GM21717 (cell line): ENCODE results near the gene STXBP6.
"Not testable (repeated sequence)": the region's sequence is repeated elsewhere in the genome, so short reads cannot be mapped to it uniquely, and the experiment has no call there.

ENCODE experiments used
- ATAC-seq: cut with Tn5 transposase; IDR thresholded peaks from one replicate; pipeline ENCODE4 v1.9.1; 2021; ENCODE audit warnings: mild to moderate bottlenecking, moderate library complexity; ENCODE audit not compliant: unreplicated experiment

Gene STXBP6

GRCh38 chr14:24839617-24840203 is 210.2 kb downstream of the STXBP6 start:
- no peak for ATAC-seq

DNA sequence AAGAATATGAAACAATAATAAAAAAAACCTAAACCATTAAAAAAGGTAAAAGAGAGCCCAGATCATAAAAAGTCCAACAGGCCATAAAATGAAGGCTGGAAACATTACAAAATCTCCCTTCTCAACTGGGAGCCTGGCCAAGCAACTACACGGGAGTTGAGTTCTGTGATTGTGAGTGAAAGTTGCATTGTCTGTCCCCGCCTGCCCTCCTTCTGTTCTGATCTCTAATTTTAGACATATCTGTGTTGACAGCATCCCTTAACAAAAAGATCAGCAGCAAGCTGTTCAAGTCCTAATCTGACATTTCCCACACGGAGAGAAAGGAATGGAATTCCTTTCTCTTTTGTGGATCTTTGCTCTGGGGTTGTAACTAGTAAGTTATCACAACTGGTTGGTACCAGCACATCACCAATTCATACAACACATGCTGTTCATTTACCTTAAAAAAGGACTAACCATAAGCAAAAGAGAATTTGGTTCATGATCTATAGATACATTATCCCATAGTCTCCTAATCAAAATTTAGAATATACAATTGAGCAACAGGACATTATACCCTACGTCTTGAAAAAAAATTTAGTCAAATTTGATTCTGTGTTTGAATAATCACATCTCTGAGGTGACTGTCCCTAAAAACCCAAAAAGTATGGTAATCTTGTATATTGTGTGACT is 210.9 kb downstream of the STXBP6 start:
- ATAC-seq, result no peak

DNA sequence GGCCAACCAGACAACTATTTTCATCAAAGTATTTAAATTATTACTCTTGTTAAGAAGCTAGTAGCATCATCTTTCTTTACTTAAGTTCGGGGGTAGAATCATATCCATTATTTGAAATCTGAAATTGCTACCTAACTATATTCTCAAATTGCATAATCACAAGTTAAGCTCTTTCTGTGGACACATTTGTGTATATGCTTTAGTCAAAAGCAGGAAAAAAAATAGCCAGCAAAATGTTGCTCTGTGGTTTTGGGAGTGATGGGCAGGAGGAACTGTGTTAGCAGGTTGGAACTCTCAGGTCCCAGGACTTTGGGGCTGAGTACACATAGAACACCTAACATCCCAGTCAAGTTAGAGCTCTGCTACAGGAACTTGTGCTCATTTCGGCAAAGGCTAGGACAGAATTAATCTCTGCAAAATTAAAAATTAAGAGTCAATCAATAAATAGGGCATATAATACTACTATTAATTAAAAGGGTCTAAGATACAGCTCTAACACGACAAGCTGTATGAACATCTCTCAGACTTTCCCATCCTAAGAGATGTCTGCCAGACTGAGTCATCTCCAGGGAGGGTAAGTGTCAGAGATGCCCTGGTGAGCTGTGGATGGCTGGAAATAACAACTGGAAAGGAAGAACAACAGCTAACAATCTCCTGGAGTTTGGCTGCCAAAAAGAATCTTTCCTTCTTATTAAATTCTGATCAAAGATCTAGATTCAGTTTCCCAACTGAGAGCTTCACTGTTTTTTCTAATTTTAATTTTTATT is 212.5 kb downstream of the STXBP6 start:
- ATAC-seq, result no peak

DNA sequence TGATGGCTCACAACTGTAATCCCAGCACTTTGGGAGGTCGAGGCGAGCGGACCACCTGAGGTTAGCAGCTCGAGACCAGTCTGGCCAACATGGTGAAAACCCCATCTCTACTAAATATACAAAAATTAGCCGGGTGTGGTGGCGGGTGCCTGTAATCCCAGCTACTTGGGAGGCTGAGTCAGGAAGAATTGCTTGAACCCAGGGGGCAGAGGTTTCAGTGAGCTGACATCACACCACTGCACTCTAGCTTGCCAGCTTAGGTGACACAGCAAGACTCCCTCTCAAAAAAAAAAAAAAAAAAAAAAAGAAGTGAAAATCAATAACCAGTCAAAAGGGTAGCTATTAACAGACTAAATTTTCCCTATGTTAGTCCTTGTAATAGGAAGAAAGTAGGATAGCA is 213.6 kb downstream of the STXBP6 start:
- ATAC-seq, result not testable (repeated sequence)

DNA sequence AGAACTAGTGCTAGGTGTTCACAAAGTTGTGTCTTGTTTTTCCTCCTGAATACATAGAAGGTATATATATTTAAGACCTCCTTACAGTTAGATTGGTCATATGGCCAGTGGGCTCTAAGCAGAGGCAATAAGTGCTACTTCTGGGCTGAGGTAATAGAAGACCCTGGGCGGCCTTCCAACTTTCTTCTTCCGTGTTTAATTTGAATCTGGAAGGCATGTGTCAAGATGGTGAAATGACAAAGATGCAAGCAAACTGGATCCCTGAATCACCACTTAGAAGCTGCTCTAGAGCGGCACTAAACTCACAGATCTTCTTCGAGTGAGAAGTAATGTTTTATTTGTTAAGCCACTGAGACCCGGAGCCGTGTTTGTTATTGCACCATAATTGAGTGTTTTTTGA is 215.0 kb downstream of the STXBP6 start:
- no peak for ATAC-seq

DNA sequence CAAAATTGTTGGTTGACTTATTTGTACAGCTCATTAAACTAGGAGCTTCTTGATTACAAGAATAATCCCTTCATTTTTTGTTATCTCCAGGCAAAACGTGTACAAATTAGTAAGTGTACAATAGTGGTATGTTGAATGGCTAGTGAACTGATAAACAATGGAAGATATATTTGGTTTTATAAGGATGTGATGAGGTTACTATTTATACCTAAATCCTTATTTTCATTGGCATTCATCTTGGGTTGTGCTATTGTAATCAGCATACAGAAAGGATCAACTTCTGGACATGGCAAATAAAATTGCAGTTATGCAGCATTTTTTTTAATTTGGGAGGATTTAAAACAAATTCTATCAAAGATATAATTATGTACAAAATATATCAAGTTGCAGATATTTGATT is 216.6 kb downstream of the STXBP6 start:
- no peak for ATAC-seq

DNA sequence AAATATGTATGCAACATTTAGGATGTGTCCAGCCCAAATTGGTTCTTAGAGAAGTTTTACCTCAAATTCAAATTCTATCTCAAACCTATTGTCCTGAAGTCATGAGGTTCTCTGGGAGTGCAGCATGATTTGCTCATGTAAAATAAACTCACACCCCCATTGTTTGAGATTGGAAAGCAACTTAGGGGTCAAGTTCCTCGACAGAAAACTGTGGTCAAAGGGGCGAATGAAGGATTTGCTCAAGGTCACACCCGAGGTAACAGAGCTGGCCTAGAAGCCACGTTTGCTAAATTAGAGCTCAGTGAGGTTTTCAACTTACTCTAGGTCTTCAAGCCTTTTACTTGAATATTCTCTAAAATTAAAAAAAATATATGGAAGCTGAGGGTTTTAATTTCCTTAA is 218.3 kb downstream of the STXBP6 start:
- no peak for ATAC-seq

GRCh38 chr14:24829862-24830261 is 220.1 kb downstream of the STXBP6 start:
- ATAC-seq, result no peak

DNA sequence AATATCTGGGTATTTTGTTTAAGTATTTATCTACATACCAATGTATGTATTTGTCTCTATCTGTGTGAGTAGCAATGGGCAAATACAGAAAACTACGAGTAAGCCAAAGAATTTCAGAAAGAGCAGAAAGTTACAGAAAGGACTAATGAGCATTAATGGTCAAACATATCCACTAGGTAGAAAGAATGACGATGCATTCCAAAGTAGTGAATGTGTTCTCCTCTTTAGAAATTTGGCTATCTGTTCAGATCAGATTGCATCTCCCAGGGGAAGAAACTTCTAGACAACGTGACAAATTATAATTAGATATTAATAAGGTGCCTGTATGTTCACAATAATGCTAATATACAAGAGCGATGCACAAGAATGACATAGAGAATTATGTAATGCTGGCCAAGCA is 221.5 kb downstream of the STXBP6 start:
- no peak for ATAC-seq

- ATAC-seq, result no peak
Observed at GRCh38 chr14:24826390-24826789, 223.6 kb downstream of the STXBP6 start.

GRCh38 chr14:24820616-24821015 is 229.3 kb downstream of the STXBP6 start:
- ATAC-seq, result no peak

DNA sequence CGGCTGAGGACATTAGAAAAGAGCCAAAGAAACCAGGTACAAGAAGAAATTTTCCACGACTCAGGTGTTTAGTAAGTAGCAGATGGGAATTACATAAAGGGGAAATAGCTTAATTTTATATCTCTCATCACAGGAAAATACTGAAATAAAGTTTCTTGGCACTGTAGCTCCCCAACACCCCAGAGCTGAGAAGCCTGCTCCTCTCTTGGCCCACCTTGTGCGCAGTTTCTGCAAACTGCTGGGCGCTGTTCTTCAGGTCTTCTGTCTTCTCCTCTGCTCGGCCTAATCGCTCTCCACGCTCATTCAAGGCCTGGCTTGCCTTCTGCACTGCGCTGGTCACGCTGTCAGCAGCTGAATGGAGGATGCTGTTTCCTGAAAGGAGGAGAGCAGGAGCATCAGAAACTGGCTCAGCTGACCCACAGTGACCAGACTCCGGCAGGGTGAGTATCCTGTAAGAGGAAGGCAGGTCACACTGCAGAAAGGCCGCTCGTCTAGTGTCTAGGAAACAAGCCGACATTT is 231.1 kb downstream of the STXBP6 start:
- no peak for ATAC-seq

- no peak for ATAC-seq
Observed at GRCh38 chr14:24818058-24818822, 231.7 kb downstream of the STXBP6 start.

DNA sequence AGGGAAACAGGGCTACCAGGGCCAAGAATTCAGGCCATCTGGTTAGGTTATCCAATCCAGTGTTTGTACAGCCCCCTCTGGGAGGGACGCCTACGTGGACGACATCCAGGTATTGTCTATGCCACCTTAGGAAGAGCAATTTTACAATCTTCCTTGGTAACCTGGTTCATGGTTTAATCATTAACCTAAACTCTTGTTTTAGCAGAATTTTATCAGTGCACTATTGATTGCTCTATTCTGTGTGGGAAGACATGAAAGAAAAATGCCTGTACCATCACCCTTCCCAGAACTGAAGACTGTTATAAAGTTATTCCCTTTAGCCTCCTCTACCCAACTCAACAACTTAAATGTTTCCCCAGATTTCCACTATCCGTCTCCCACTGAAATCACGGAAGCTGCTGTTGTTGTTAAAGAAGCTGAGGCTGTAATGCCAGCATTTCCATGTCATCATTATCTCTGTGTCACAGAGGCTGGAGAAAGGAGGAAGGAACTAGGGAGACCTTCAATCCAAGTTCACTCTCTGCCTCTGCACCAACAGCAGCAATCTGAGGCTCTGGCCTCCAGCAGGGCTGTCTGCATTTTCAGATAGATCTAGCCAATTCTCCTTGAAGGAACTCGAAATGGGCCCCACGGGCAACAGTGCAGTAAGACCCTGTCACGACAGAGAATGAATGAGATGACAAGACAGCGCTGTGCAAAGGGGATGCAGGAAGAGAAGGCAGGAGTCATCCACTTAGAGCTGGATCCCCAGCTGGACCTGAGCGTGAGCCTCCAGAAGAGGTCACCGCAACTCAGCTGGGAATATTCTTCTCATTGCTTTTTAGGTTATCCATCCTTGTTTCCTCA is 232.5 kb downstream of the STXBP6 start:
- ATAC-seq, result no peak

DNA sequence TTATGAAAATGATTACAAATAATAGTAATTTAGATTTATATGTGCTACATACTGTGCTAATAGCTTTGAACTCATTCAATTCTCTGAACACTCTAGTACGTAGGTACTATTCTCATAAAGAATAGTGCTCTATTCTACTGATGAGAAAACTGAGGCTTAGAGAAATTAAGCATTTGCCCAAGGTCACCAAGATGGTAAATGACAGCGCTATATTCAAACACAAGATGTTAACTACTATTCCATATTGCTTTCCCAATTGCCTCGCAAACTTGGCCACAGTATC is 233.1 kb downstream of the STXBP6 start:
- ATAC-seq, result no peak

- no peak for ATAC-seq
Observed at GRCh38 chr14:24816011-24816928, 233.7 kb downstream of the STXBP6 start.

DNA sequence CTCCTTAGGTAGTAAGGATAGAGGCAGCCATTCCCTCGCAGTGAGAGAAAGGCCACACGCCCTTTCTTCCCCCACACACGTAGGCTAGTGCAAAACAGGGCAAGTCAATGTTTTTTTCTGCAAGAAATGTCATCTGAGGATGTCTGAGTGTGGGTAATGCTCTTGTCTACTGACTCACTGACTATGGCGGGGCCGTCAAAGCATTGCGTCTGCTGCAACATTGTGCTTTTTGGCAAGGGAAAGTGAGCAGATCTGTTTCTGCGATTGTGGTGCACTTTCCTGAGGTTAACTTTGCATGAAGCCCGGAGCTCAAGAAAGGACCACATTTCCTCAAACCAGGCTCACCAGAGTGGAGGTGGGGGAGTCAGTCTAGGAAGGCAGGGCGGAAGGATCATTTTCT is 234.4 kb downstream of the STXBP6 start:
- ATAC-seq, result no peak

DNA sequence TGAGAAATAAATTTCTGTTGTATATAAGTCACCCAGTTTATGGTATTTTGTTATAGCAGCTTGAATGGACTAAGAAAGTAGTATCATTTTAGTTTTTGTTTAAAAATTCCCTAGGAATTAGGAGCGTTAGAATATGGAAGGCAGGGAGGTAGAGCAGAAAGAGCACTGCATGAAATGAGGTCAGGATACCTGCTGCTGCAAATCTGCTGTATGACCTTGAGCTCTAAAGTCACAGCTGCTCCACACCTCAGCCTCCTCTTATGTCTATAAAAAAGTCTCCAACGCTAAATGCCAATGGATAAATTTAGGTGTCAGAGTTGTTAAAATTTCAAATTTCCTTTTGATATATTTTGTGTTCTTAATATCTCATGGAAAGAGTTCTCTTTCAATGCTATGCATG is 235.0 kb downstream of the STXBP6 start:
- no peak for ATAC-seq

- ATAC-seq, result no peak
Observed at GRCh38 chr14:24814346-24814745, 235.6 kb downstream of the STXBP6 start.
